CD14-positive monocyte (primary cell): ENCODE results near the gene RASEF. TPM values are rescaled to one million over a fixed set of nuclear protein-coding genes. Genes with fewer than 3 reads are reported as not detected.

Source experiments
- DNase-seq, 3 donors: peaks; one replicate each; pipeline ENCODE4 v3.0.0-alpha.2; 2011 to 2022
- H2AFZ ChIP-seq: 2 replicates; pipeline ENCODE4 v1.6.0; 2012; ENCODE audit warnings: mild to moderate bottlenecking, low read depth, low read length, inconsistent platforms; ENCODE audit not compliant: insufficient read depth, poor library complexity, severe bottlenecking
- H3K27ac ChIP-seq, 2 donors: 1 replicate in 1 of 2; 2 replicates in 1 of 2; pipeline ENCODE4 v1.5.1; 2012 to 2013; ENCODE audit warnings: low read length in 2 of 2, control low read depth in 1 of 2, inconsistent platforms in 1 of 2, low read depth in 1 of 2, mild to moderate bottlenecking in 1 of 2
- H3K27me3 ChIP-seq, 2 donors: one replicate each; pipeline versions ENCODE4 v1.6.0 to v1.6.1; 2011 to 2013; ENCODE audit warnings: low read length in 2 of 2; ENCODE audit not compliant: control insufficient read depth in 2 of 2, insufficient read depth in 2 of 2
- H3K36me3 ChIP-seq, 2 donors: replicated peaks in 1 of 2; 1 replicate in 1 of 2; 2 replicates in 1 of 2; pipeline versions ENCODE4 v1.5.1 to v1.6.1; 2012 to 2013; ENCODE audit warnings: low read length in 2 of 2, control low read depth in 1 of 2, inconsistent platforms in 1 of 2, mild to moderate bottlenecking in 1 of 2; ENCODE audit not compliant: insufficient read depth in 2 of 2, control insufficient read depth in 1 of 2
- H3K4me1 ChIP-seq, 2 donors: 1 replicate in 1 of 2; 2 replicates in 1 of 2; pipeline versions ENCODE4 v1.5.1 to v1.6.1; 2012 to 2013; ENCODE audit warnings: low read length in 2 of 2, control low read depth in 1 of 2, inconsistent platforms in 1 of 2, mild to moderate bottlenecking in 1 of 2, moderate library complexity in 1 of 2; ENCODE audit not compliant: insufficient read depth in 2 of 2, control insufficient read depth in 1 of 2
- H3K4me2 ChIP-seq: replicated peaks from 2 replicates; pipeline ENCODE3; 2012; ENCODE audit warnings: low read length, moderate library complexity, mild to moderate bottlenecking; ENCODE audit not compliant: poor library complexity, severe bottlenecking; ENCODE audit errors: extremely low read depth
- H3K4me3 ChIP-seq, 3 experiments: fragments of 200-600 bp in 1 of 3; sonication (generic) in 1 of 3; replicated peaks in 1 of 3; 1 replicate in 2 of 3; 2 replicates in 1 of 3; pipeline ENCODE4 v1.5.1; 2011 to 2013; ENCODE audit warnings: low read length in 3 of 3, mild to moderate bottlenecking in 3 of 3, control low read depth in 2 of 3, low read depth in 2 of 3, inconsistent platforms in 1 of 3, moderate library complexity in 1 of 3
- H3K79me2 ChIP-seq: 2 replicates; pipeline ENCODE4 v1.6.0; 2012; ENCODE audit warnings: mild to moderate bottlenecking, control low read depth, inconsistent platforms, low read length, moderate library complexity; ENCODE audit not compliant: insufficient read depth
- H3K9ac ChIP-seq: 2 replicates; pipeline ENCODE4 v1.6.0; 2017; ENCODE audit warnings: low read length, mild to moderate bottlenecking; ENCODE audit not compliant: insufficient read depth, poor library complexity, severe bottlenecking
- H3K9me3 ChIP-seq, 2 donors: replicated peaks in 1 of 2; 1 replicate in 1 of 2; 2 replicates in 1 of 2; pipeline versions ENCODE4 v1.5.1 to v1.6.1; 2012 to 2013; ENCODE audit warnings: low read length in 2 of 2, control low read depth in 1 of 2; ENCODE audit not compliant: control insufficient read depth in 1 of 2, insufficient read depth in 1 of 2
- H4K20me1 ChIP-seq: 2 replicates; pipeline ENCODE4 v1.6.0; 2012; ENCODE audit warnings: mild to moderate bottlenecking, low read length, control low read depth, moderate library complexity; ENCODE audit not compliant: insufficient read depth
- H3K27ac Mint-ChIP-seq, 7 donors: one replicate each; pipeline ENCODE4 v1.8.0; 2020; ENCODE audit warnings: mild to moderate bottlenecking in 7 of 7, mixed read lengths in 7 of 7, moderate library complexity in 6 of 7, inconsistent platforms in 2 of 7
- H3K27me3 Mint-ChIP-seq, 3 donors: one replicate each; pipeline ENCODE4 v1.8.0; 2021 to 2022; ENCODE audit warnings: low read depth in 3 of 3, mild to moderate bottlenecking in 3 of 3, mixed read lengths in 3 of 3, moderate library complexity in 3 of 3, inconsistent platforms in 1 of 3
- H3K36me3 Mint-ChIP-seq, 2 donors: one replicate each; pipeline ENCODE4 v1.8.0; 2020; ENCODE audit warnings: mixed read lengths in 2 of 2, inconsistent platforms in 1 of 2, mild to moderate bottlenecking in 1 of 2
- H3K4me1 Mint-ChIP-seq: one replicate; pipeline ENCODE4 v1.8.0; 2020; ENCODE audit warnings: mild to moderate bottlenecking, mixed read lengths
- H3K4me3 Mint-ChIP-seq, 2 donors: one replicate each; pipeline ENCODE4 v1.8.0; 2020; ENCODE audit warnings: mild to moderate bottlenecking in 2 of 2, mixed read lengths in 2 of 2, moderate library complexity in 1 of 2
- H3K9me3 Mint-ChIP-seq, 7 donors: one replicate each; pipeline ENCODE4 v1.8.0; 2020 to 2022; ENCODE audit warnings: mixed read lengths in 7 of 7, mild to moderate bottlenecking in 6 of 7, moderate library complexity in 6 of 7, inconsistent platforms in 2 of 7
- WGBS: methylation state at CpG from one replicate; pipeline ENCODE4 v1.1.5; 2013; ENCODE audit warnings: missing lambda C conversion rate; ENCODE audit not compliant: insufficient coverage; 5-methylcytosine and 5-hydroxymethylcytosine counted together
- intact Hi-C, 2 donors: fragments of 100-400 bp; cut with micrococcal nuclease; formaldehyde crosslinking; loops; one replicate each; pipeline versions ENCODE4 v1.15.0 to v1.15.1; 2023
- polyA plus RNA-seq, 3 donors: library from polyadenylated mRNA; depleted of rRNA in 1 of 3; unstranded in 2 of 3; stranded (reverse) in 1 of 3; fragments of 300-500 nt in 2 of 3; fragments of >200 nt in 1 of 3; fragmentation: Illumina TruSeq in 2 of 3; gene quantifications; 1 replicate in 2 of 3; 2 replicates in 1 of 3; pipeline ENCODE4 v1.2.3, GENCODE V29; 2012 to 2021
- TF ChIP-seq, protein P1 (sequence below): fragments of 200-600 bp; IDR thresholded peaks from one replicate; pipeline ENCODE4 v1.8.0; 2022; ENCODE audit warnings: antibody characterized with exemption, mild to moderate bottlenecking

The RASEF gene
- polyA plus RNA-seq, 3 donors: not detected

DNA sequence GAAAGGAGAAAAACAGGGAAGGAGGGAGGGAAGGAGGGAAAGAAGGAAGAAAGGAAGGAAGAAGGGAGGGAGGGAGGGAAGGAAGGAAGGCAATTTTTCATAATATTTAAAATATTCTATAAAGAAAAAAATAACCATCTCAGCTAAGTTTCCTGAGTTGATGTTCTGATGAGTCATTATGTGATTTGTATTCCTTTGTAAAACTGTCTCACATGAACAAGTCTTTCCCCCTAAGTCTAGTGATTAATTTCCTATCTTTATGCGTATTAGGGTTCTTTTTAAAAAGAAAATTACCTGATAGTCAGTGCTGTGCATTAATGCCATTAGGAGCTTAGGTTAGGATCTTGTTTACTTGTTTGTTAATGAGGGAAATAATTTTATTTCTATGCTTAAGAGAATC is 94.1 kb downstream of the RASEF start:
- Histone ChIP-seq H3K4me2 (no peak overlapping the region), H3K4me1 (no peaks in the 10 kb centered on the region), H3K27me3 (no peaks in the 10 kb centered on the region), H3K9ac (no peak overlapping the region), H3K27ac (no peak overlapping the region), H3K36me3 (no peaks in the 10 kb centered on the region), H3K4me3 (no peak overlapping the region), H3K79me2 (no peaks in the 10 kb centered on the region), H2AFZ (no peak overlapping the region), H3K9me3 (no peaks in the 10 kb centered on the region), H4K20me1 (no peaks in the 10 kb centered on the region)
- Mint-ChIP-seq H3K4me3 (no peak overlapping the region), H3K27ac (no peak overlapping the region), H3K4me1 (no peaks in the 10 kb centered on the region), H3K36me3 (no peaks in the 10 kb centered on the region), H3K9me3 (peaks cover 0 to 5% (median 2%) of the 10 kb centered on the region in 7 donors), H3K27me3 (peaks cover 0 to 3% (median 2%) of the 10 kb centered on the region in 3 donors)
- DNase-seq: no peak
- TF ChIP-seq, protein P1, sequence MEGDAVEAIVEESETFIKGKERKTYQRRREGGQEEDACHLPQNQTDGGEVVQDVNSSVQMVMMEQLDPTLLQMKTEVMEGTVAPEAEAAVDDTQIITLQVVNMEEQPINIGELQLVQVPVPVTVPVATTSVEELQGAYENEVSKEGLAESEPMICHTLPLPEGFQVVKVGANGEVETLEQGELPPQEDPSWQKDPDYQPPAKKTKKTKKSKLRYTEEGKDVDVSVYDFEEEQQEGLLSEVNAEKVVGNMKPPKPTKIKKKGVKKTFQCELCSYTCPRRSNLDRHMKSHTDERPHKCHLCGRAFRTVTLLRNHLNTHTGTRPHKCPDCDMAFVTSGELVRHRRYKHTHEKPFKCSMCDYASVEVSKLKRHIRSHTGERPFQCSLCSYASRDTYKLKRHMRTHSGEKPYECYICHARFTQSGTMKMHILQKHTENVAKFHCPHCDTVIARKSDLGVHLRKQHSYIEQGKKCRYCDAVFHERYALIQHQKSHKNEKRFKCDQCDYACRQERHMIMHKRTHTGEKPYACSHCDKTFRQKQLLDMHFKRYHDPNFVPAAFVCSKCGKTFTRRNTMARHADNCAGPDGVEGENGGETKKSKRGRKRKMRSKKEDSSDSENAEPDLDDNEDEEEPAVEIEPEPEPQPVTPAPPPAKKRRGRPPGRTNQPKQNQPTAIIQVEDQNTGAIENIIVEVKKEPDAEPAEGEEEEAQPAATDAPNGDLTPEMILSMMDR: no peak
- intact Hi-C loops: no loop called here
- no CpG with 5 or more reads among the region's 1 CpG for WGBS

DNA sequence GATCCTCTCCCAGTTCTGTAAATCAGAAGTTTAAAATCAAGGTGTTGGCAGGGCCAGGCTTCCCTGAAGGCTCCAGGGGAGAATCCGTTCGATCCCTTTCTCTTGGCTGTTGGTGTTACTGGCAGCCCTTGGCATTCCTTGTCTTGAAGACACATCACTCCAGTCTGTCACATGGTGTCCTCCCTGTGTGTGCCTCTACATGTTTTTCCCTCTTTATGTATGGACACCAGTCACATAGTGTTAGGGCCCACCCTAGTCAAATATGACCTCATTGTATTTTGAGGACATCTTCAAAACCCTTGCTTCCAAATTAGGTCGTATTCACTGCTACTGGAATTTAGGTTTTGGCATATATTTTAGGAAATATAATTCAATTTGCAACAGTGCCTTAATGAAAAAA is 94.6 kb downstream of the RASEF start:
- Histone ChIP-seq H3K79me2 (no peaks in the 10 kb centered on the region), H3K36me3 (no peaks in the 10 kb centered on the region), H3K27ac (no peak overlapping the region), H2AFZ (no peak overlapping the region), H3K9me3 (no peaks in the 10 kb centered on the region), H3K4me1 (no peaks in the 10 kb centered on the region), H3K27me3 (no peaks in the 10 kb centered on the region), H3K9ac (no peak overlapping the region), H4K20me1 (no peaks in the 10 kb centered on the region), H3K4me2 (no peak overlapping the region), H3K4me3 (no peak overlapping the region)
- H3K4me1 Mint-ChIP-seq: no peaks in the 10 kb centered on the region
- peaks cover 0 to 3% (median 2%) of the 10 kb centered on the region in 3 donors for H3K27me3 Mint-ChIP-seq
- DNase-seq: no peak
- H3K36me3 Mint-ChIP-seq: no peaks in the 10 kb centered on the region
- H3K4me3 Mint-ChIP-seq: no peak overlapping the region
- no peak overlapping the region for H3K27ac Mint-ChIP-seq
- TF ChIP-seq, protein P1: no peak
- intact Hi-C loops: no loop called here
- H3K9me3 Mint-ChIP-seq: peaks cover 0 to 5% (median 2%) of the 10 kb centered on the region in 7 donors
- WGBS: 94% methylated on average over 2 of the region's 3 CpGs
